HepG2 (cell line): ENCODE measurements around the gene HOXD4.

Experiments used
- ARNTL ChIP-seq: sonication (generic); formaldehyde crosslinking; IDR thresholded peaks from 2 replicates; pipeline ENCODE4 v1.4.0; 2020; ENCODE audit warnings: mild to moderate bottlenecking, missing genetic modification reagents
- CBFB ChIP-seq: sonication (generic); formaldehyde crosslinking; IDR thresholded peaks from 2 replicates; pipeline ENCODE4 v1.4.0; 2020; ENCODE audit warnings: missing genetic modification reagents
- HDAC6 ChIP-seq: fragments of 200-600 bp; sonication (generic); IDR thresholded peaks from 2 replicates; pipeline ENCODE4 v1.7.0; 2017; ENCODE audit warnings: mild to moderate bottlenecking, antibody characterized with exemption, low read length, low read depth
- RAD51 ChIP-seq: fragments of 450-650 bp; IDR thresholded peaks from 2 replicates; pipeline ENCODE4 v1.6.1; 2016; ENCODE audit warnings: borderline replicate concordance
- TAF15 ChIP-seq: fragments of 200-400 bp; formaldehyde crosslinking; IDR thresholded peaks from one replicate; pipeline ENCODE4 v1.6.1; 2018; ENCODE audit warnings: mild to moderate bottlenecking, low read depth, low read length; ENCODE audit not compliant: poor library complexity, severe bottlenecking
- ZNF10 ChIP-seq: sonication (generic); formaldehyde crosslinking; IDR thresholded peaks from 2 replicates; pipeline ENCODE4 v1.4.0; 2020; ENCODE audit warnings: mild to moderate bottlenecking, low read depth, missing genetic modification reagents, borderline replicate concordance
- TF ChIP-seq, protein P1 (sequence below): sonication (generic); formaldehyde crosslinking; IDR thresholded peaks from 2 replicates; pipeline ENCODE4 v1.5.0; 2020; ENCODE audit warnings: mild to moderate bottlenecking, missing genetic modification reagents, moderate library complexity
- TF ChIP-seq, protein P2 (sequence below): fragments of 450-650 bp; IDR thresholded peaks from 2 replicates; pipeline ENCODE4 v1.6.1; 2016
- TF ChIP-seq, protein P3 (sequence below): sonication (generic); formaldehyde crosslinking; IDR thresholded peaks from 2 replicates; pipeline ENCODE4 v1.5.0; 2020; ENCODE audit warnings: missing genetic modification reagents

DNA sequence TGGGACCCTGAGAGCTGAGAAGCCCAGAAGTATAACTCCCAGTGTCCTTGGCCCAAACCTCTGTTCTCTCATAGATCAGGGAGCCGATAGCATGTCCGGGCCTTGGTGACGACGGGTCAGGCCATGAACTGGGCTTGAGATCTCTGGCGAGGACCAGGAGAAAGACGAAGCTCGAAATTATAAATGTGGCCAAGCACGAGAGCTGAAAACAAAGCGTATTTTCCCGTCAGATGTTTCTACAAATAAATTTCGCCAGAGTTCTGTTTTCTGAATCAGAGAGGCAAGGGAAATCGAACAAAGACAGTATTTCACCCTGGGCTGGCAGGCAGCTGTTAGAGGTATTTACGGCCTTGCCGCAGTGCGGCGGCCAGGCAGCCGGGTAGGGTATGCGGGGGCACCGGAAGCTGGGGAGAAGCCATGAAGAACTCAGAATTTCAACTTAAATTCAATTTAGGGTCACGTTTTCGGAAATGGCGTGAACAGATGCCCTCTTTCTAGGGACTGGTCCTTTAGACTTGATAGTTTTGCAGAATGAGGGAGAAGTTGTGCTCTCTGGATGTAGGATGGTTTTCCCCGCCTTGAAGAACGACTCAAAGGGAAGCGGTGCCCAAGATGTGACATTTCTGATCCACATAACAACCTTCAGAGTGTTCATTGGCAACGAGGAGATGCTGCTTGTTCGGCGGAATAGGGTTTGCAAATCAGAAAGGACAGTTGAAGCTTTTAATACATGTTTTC is 12.3 kb upstream of the HOXD4 start:
- TF ChIP-seq, protein P1, sequence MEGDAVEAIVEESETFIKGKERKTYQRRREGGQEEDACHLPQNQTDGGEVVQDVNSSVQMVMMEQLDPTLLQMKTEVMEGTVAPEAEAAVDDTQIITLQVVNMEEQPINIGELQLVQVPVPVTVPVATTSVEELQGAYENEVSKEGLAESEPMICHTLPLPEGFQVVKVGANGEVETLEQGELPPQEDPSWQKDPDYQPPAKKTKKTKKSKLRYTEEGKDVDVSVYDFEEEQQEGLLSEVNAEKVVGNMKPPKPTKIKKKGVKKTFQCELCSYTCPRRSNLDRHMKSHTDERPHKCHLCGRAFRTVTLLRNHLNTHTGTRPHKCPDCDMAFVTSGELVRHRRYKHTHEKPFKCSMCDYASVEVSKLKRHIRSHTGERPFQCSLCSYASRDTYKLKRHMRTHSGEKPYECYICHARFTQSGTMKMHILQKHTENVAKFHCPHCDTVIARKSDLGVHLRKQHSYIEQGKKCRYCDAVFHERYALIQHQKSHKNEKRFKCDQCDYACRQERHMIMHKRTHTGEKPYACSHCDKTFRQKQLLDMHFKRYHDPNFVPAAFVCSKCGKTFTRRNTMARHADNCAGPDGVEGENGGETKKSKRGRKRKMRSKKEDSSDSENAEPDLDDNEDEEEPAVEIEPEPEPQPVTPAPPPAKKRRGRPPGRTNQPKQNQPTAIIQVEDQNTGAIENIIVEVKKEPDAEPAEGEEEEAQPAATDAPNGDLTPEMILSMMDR (CRISPR knock-in tag), result no peak
- TF ChIP-seq, protein P2, sequence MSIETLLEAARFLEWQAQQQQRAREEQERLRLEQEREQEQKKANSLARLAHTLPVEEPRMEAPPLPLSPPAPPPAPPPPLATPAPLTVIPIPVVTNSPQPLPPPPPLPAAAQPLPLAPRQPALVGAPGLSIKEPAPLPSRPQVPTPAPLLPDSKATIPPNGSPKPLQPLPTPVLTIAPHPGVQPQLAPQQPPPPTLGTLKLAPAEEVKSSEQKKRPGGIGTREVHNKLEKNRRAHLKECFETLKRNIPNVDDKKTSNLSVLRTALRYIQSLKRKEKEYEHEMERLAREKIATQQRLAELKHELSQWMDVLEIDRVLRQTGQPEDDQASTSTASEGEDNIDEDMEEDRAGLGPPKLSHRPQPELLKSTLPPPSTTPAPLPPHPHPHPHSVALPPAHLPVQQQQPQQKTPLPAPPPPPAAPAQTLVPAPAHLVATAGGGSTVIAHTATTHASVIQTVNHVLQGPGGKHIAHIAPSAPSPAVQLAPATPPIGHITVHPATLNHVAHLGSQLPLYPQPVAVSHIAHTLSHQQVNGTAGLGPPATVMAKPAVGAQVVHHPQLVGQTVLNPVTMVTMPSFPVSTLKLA, result no peak
- no peak for TF ChIP-seq CBFB (CRISPR knock-in tag)
- TF ChIP-seq HDAC6, result no peak
- TF ChIP-seq ARNTL (CRISPR knock-in tag), result no peak
- TF ChIP-seq, protein P3, sequence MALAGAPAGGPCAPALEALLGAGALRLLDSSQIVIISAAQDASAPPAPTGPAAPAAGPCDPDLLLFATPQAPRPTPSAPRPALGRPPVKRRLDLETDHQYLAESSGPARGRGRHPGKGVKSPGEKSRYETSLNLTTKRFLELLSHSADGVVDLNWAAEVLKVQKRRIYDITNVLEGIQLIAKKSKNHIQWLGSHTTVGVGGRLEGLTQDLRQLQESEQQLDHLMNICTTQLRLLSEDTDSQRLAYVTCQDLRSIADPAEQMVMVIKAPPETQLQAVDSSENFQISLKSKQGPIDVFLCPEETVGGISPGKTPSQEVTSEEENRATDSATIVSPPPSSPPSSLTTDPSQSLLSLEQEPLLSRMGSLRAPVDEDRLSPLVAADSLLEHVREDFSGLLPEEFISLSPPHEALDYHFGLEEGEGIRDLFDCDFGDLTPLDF (CRISPR knock-in tag), result no peak
- TF ChIP-seq ZNF10 (CRISPR knock-in tag), result no peak
- no peak for TF ChIP-seq TAF15
- TF ChIP-seq RAD51, result no peak
